Measurements from ENCODE around the gene ANAPC13.

Gene ANAPC13

DNA sequence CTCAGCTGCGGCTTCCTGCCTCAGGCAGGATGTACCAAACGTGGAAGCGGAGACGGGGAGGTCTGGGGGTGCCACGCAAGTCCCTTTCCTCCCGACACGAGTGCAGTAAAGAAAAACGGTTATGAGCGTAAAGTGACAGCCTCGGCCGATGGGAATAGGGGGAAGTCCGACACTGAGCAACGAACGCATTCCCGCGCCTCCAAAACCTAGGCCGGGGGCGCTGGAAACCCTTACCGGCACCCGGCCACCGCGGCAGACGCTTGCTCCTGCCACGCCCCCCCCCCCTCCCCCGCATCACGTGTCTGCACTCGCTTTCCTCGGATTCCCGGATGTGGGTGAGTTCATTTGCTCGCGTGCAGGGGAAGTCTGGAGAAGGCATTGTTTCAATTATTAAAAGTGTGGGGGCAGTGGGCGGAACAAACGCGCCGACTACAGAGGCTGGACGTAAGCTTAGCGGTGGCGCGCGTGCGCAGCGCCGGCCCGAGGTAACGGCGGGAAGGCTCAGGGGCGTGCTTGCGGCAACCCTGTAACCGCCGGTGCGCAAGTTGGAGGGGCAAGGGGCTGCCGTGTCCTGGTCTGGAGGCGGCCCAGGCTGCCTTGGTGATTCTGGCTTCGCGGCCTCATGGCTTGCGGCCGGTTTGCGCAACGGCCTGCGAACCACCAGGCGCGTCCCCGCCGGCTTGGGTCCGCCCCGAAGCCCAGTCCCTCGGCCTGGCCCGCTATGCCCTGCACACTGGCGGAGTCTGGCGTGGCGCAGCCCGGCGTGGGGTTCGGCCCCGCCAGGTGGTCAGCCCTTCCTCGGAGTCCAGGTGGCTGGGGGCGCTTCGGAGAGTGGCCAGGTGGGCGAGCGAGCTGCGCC lies at the start of gene ANAPC13, which contains the start of gene CEP63:
Gene ANAPC13 (minus strand): TSS at position 268 of the 859 bp plus-strand sequence. CDS start 3,081 bp downstream, outside the sequence.
Gene CEP63 (plus strand): TSS at position 340 of the 859 bp plus-strand sequence. CDS start 9,264 bp downstream, outside the sequence.
- DNase-seq (ENCODE audit: low read depth in 2 of 2) = peak; percentile 84 to 91

DNA sequence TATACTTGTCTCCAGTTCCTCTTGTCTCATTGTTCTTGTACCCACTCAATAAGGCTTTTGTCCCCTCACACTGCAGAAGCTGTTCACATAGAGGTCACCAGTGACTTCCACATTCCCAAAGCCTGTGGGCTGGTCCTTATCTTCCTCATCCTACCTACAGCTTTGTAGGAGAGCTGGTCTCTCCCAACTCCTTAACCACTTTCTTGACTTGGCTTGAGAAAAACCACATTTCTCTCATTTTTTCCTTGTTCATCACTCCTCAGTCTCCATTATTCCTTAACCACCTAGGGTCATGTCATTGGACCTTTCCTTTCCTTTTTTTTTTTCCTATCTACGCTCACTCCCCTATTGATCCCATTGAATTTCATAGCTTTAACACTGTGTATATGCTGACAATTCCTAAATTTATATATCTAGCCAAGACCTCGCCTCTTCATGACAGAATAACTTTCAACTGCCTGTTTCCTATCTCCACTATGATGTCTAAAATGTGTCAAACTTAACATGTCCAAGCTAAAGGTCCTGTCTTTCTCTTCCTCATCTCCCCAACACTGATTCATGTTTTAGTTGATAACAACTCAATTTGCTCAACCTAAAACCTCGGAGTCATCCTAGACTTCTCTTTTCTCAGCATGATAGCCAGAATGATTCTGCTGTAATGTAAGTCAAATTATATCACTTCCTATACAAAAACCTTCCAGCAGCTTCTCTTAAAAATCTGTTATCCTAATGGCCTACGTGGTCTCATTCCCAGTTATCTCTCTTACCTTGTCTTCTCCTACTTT lies 49.6 kb upstream of the ANAPC13 start:
- DNase-seq (ENCODE audit: low read depth in 2 of 2) = no peak

GRCh38 chr3:134533493-134533892 lies 47.7 kb upstream of the ANAPC13 start:
- no peak for DNase-seq (ENCODE audit: low read depth in 2 of 2)

GRCh38 chr3:134527538-134528186 lies 41.9 kb upstream of the ANAPC13 start:
- no peak for DNase-seq (ENCODE audit: low read depth in 2 of 2)

DNA sequence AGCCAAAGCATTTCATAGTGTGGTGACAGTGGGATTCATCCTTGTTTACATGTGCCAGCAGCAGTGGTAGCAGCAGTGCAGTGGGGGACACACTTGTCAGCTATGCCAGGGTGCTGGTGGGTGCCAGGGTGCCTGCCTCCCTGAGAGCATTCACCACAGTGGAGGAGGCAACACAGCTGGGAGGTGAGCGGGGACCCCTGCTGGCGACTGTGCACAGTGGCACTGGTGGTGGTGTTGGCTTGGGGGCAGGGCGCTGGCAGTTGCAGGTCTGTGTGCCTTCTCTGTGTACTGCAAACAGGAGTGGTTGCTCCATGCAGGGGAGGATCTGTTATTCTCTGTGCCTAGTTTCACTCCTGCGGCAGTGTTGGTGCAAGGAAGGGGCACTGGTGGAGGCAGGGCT lies 41.3 kb upstream of the ANAPC13 start:
- DNase-seq (ENCODE audit: low read depth in 2 of 2) = no peak

GRCh38 chr3:134526319-134526718 lies 40.5 kb upstream of the ANAPC13 start:
- no peak for DNase-seq (ENCODE audit: low read depth in 2 of 2)

DNA sequence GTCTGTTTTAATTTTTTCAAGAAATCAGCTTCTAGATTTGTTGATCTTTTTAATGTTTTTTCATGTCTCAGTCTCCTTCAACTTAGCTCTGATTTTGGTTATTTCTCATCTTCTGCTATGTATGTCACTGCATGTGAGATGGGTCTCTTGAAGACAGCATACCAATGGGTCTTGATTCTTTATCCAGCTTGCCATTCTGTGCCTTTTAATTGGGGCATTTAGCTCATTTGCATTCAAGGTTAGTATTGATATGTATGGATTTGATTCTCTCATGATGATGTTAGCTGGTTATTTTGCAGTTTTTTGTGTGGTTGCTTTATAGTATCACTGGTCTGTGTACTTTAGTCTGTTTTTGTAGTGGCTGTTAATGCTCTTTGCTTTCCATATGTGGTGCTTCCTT lies 39.5 kb upstream of the ANAPC13 start:
- DNase-seq (ENCODE audit: low read depth in 2 of 2) = no peak

- no peak for DNase-seq (ENCODE audit: low read depth in 2 of 2)
Observed at GRCh38 chr3:134522541-134522940, 36.8 kb upstream of the ANAPC13 start.

GRCh38 chr3:134517791-134518190 lies 32.0 kb upstream of the ANAPC13 start:
- no peak for DNase-seq (ENCODE audit: low read depth in 2 of 2)

DNA sequence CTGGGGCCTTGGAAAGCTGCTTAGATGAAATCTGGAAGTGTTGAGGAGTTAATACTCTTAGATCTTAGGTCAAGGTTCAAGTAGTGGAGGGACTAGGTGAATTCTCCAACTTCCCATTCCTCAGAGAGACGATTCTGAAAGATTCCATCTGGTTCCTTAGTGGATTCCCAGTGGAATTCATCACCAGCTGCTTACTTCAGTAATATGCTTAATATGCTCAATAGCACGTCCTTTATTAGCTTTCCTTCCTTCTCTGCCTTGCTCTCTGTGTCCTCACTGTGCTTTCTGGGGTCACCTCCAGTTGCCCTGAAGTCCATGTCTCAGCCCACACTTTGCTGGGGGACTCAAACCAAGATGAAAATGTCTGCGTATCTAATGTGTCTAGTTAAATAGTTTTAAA lies 31.1 kb upstream of the ANAPC13 start:
- no peak for DNase-seq (ENCODE audit: low read depth in 2 of 2)

GRCh38 chr3:134511500-134511899 lies 25.7 kb upstream of the ANAPC13 start:
- DNase-seq (ENCODE audit: low read depth in 2 of 2) = no peak

DNA sequence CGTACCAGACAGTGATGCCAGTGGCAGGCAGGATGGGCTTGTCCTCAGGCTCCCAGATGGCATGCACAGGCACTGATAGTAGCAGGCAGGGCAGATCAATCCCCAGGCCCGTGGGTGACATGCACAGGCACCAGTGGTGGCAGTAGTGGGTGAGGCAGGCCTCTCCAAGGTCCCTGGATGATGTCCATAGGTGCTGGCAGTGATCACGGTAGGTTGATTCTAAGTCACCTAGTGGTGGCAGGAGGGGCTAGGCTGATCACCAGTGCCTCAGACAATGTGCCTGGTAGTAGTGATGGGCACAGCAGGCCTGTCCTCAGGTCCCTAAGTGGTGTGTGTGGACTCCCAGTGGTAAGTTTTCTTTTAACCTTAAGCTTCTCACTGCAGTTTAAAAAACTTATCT lies 19.7 kb upstream of the ANAPC13 start:
- DNase-seq (ENCODE audit: low read depth in 2 of 2) = no peak

- no peak for DNase-seq (ENCODE audit: low read depth in 2 of 2)
Observed at GRCh38 chr3:134504132-134504531, 18.3 kb upstream of the ANAPC13 start.

DNA sequence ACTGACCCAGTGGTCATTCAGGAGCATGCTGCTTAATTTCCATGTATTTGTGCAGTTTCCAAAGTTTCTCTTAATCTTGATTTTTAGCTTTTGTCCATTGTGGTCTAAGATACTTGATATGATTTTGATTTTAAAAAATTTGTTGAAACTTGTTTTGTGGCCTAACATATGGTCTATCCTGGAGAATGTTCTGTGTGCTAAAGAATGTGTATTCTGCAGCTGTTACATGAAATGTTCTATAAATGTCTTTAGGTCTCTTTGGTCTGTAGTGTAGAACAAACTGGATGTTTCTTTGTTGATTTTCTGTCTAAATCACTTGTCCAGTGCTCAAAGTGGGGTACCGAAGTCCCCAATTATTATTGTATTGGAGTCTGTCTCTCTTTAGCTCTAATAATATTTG lies 17.5 kb upstream of the ANAPC13 start:
- DNase-seq (ENCODE audit: low read depth in 2 of 2) = no peak

DNA sequence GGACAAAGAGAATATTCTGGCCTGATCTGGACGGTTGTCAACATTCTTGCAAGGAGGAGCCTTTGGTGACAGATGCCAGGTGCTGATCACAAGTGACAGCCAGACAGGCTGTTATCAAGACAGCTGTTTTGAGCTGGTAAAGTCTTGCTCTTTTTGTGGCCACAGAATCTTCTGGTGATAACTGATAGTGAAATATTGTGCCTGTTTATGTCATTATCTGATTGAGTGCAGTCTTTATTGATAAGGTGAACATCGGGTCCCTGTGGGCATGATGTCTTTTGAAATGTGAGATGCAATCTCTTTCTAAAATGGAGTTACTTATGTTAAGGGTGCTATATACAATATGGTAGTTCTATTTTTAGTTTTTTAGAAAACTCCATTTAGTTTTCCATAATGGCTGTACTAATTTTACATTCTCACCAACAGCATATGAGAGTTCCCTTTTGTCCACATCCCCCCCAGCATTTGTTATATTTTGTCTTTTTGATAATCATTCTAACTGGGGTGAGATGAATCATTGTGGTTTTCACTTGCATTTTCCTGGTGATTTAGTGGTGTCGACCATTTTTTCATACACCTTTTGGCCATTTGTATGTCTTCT lies 10.8 kb upstream of the ANAPC13 start:
- no peak for DNase-seq (ENCODE audit: low read depth in 2 of 2)

DNA sequence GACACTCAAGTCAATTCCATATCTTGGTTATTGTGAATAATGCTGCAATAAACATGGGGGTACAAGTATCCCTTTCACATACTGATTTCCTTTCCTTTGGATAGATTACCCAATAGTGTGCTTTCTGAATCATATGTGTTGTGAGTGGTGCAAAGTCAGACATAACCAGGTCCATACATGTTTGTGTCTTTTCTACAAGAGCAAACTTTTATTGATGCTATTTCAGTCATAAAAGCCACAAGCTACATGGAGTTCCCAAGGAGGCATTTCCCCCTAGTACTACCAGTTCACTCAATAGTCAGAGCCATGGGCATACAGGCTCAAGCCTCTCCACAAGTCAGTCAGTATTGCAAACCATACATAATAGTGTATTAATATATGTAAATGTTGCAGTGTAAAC lies 10.2 kb upstream of the ANAPC13 start:
- DNase-seq (ENCODE audit: low read depth in 2 of 2) = no peak

DNA sequence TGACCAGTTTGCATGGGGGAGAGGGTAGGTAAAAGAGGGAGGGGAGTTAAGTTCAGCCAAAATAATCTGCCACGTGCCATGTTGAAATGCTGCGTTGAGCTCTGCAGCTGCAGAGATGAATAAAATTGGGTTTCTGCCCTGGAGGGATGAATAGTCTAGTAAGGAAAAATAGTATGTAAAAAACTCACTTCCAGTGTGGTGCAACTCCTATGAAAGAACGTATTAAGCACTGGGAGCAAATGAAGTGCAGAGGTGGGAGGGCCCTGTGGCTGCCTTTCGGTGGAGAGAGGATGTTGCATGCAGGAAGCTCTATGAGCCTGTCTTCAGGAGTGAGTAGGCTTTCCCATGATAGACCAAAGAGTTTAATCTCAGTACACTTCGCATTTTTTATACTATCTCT lies 8.7 kb upstream of the ANAPC13 start:
- no peak for DNase-seq (ENCODE audit: low read depth in 2 of 2)

GRCh38 chr3:134487406-134487805 lies 1.6 kb upstream of the ANAPC13 start:
- no peak for DNase-seq (ENCODE audit: low read depth in 2 of 2)

GRCh38 chr3:134486577-134487041 lies 824 bp upstream of the ANAPC13 start:
- peak; percentile 5 to 10 for DNase-seq (ENCODE audit: low read depth in 2 of 2)

GRCh38 chr3:134485075-134485717 lies 589 bp downstream of the ANAPC13 start:
- DNase-seq (ENCODE audit: low read depth in 2 of 2) = no peak

- DNase-seq (ENCODE audit: low read depth in 2 of 2) = no peak
Observed at GRCh38 chr3:134483195-134483900, 2.4 kb downstream of the ANAPC13 start.

Measured in activated CD8-positive, alpha-beta memory T cell treated with anti-CD3 and anti-CD28 coated beads for 4 hours (primary cell).